Stimulated activated CD4-positive, alpha-beta T cell treated with anti-CD3 and anti-CD28 coated beads, Interleukin-4, amount 100 ng/mL, for 48 hours (primary cell): ENCODE data around the gene STX2.
"Not testable (repeated sequence)": the region's sequence is repeated elsewhere in the genome, so short reads cannot be mapped to it uniquely, and the experiment has no call there.

Experiments used
- DNase-seq, 2 donors: peaks; one replicate each; pipeline ENCODE4 v3.0.0-alpha.2; 2020; ENCODE audit warnings: low read depth in 2 of 2

Gene STX2

GRCh38 chr12:130870442-130871285, 31.6 kb upstream of the STX2 start:
- DNase-seq = peak; percentile 58 to 61

GRCh38 chr12:130868412-130868811, 29.4 kb upstream of the STX2 start:
- DNase-seq = no peak

- no peak for DNase-seq
These were observed 24.2 kb upstream of the STX2 start for GRCh38 chr12:130863298-130863697.

GRCh38 chr12:130862771-130863170, 23.7 kb upstream of the STX2 start:
- not testable (repeated sequence) for DNase-seq

GRCh38 chr12:130862161-130862560, 23.1 kb upstream of the STX2 start:
- no peak for DNase-seq

- no peak for DNase-seq
These were observed 21.3 kb upstream of the STX2 start for GRCh38 chr12:130860311-130860710.

- no peak for DNase-seq
These were observed 20.1 kb upstream of the STX2 start for GRCh38 chr12:130859161-130859560.

GRCh38 chr12:130858084-130858483, 19.0 kb upstream of the STX2 start:
- DNase-seq = no peak

- DNase-seq = no peak
These were observed 17.0 kb upstream of the STX2 start for GRCh38 chr12:130856088-130856487.

- DNase-seq = no peak
These were observed 11.5 kb upstream of the STX2 start for GRCh38 chr12:130850418-130851021.

GRCh38 chr12:130849561-130850417, 10.7 kb upstream of the STX2 start:
- DNase-seq = no peak

GRCh38 chr12:130848785-130849305, 9.8 kb upstream of the STX2 start:
- not testable (repeated sequence) for DNase-seq

GRCh38 chr12:130848105-130848504, 9.1 kb upstream of the STX2 start:
- DNase-seq = not testable (repeated sequence)

GRCh38 chr12:130847112-130847511, 8.1 kb upstream of the STX2 start:
- no peak for DNase-seq

- DNase-seq = no peak
These were observed 7.3 kb upstream of the STX2 start for GRCh38 chr12:130846369-130846768.

- no peak for DNase-seq
These were observed 837 bp upstream of the STX2 start for GRCh38 chr12:130839770-130840404.

GRCh38 chr12:130838284-130838950, 633 bp downstream of the STX2 start:
- DNase-seq = no peak

GRCh38 chr12:130835436-130835835, 3.6 kb downstream of the STX2 start:
- no peak for DNase-seq

GRCh38 chr12:130835011-130835410, 4.0 kb downstream of the STX2 start:
- DNase-seq = no peak

GRCh38 chr12:130832561-130833209, 6.4 kb downstream of the STX2 start:
- DNase-seq = no peak
